ENCODE data around the gene PER1. TPM values are rescaled to one million over a fixed set of nuclear protein-coding genes. Genes with fewer than 3 reads are reported as not detected.

The PER1 gene
- total and polyA plus RNA-seq, 3 experiments from 2014 or later, result 12.1 to 35.8 (median 26.5) TPM

DNA sequence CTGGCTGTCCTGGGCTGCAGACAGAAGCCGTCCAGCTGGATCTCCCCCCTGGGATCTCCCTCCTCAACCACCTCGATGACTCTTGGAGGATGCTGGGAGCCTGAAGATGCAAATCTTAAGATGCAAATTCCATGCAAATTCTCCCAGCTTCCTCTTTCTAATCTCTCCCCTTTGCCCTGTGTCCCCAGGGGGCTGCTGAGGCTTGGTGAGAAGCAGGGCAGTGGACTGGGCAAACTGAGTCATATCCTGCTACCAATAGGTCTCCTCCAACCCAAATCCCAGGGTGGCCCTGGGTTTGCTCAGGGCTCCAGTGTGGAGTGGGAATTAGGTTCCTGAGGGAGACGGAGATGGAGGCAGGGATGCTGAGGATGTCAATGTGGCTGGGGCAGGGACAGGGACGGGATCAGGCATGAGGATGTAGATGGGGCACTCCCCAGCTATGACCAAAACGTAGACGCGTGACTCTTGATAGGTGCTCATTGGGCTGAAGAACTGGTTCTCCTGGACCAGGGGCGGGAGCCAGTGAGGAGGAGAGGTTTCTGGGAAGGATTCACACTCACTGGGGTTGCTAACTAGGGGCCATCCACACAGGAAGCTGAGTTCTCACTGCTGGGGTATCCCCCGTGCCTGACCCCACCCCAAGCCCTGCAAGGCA lies 61.0 kb downstream of the PER1 start:
- Histone ChIP-seq H3K27me3 (ENCODE audit: insufficient read depth, low read length, poor library complexity, severe bottlenecking) (peaks cover 5% of the 10 kb centered on the region), H3K36me3 (ENCODE audit: insufficient read depth, low read length) (no peaks in the 10 kb centered on the region), H3K4me1 (ENCODE audit: insufficient read depth, low read length) (peaks cover 4% of the 10 kb centered on the region), H3K27ac (ENCODE audit: low read depth, low read length) (no peak overlapping the region), H3K4me3 (ENCODE audit: low read length) (no peak overlapping the region), H3K9me3 (ENCODE audit: low read length) (no peaks in the 10 kb centered on the region)
- H3K9me3 Mint-ChIP-seq, result no peaks in the 10 kb centered on the region
- DNase-seq, result no peak
- H3K4me1 Mint-ChIP-seq, result peaks cover 6 to 7% (median 7%) of the 10 kb centered on the region in 3 donors
- POLR2A ChIA-PET, result interaction anchor here (1.3 kb wide), 1 partner anchor 28 kb away, joined by 4 read pairs; no protein-coding TSS in a partner anchor
- peaks cover 25 to 42% of the 10 kb centered on the region in 2 donors for H3K27me3 Mint-ChIP-seq
- no peaks in the 10 kb centered on the region for H3K36me3 Mint-ChIP-seq
- H3K4me3 Mint-ChIP-seq, result no peak overlapping the region
- no peak overlapping the region for H3K27ac Mint-ChIP-seq
- CTCF ChIA-PET, result interaction anchor here (1.0 to 9.6 kb wide), 8 partner anchors 10 to 210 kb away, joined by 3 to 97 read pairs (median 14); partner anchors contain the start of gene ALOXE3

Other genes with a start within 250 kb of the PER1 start
- 1 to 10 TPM; 4.4 to 4.8 TPM for gene RNF227, start 236.1 kb downstream of the PER1 start, total RNA-seq
- gene RNF227, start 236.1 kb downstream of the PER1 start, polyA plus RNA-seq, result 3.3 TPM
- 1 to 10 TPM; 5.6 to 6.7 TPM for gene KCNAB3, start 222.5 kb downstream of the PER1 start, total RNA-seq
- not detected for gene KCNAB3, start 222.5 kb downstream of the PER1 start, polyA plus RNA-seq
- 100 to 1,000 TPM; 158 TPM for gene TRAPPC1, start 220.5 kb downstream of the PER1 start, total RNA-seq
- gene TRAPPC1, start 220.5 kb downstream of the PER1 start, polyA plus RNA-seq, result 272 TPM
- gene CNTROB, start 220.2 kb downstream of the PER1 start, total RNA-seq, result 10 to 100 TPM; 44.3 to 46.8 TPM
- 12.0 TPM for gene CNTROB, start 220.2 kb downstream of the PER1 start, polyA plus RNA-seq
- not detected for gene GUCY2D, start 149.8 kb downstream of the PER1 start, total RNA-seq
- gene GUCY2D, start 149.8 kb downstream of the PER1 start, polyA plus RNA-seq, result 0.22 TPM
- gene ALOX15B, start 113.3 kb downstream of the PER1 start, total RNA-seq, result not detected
- gene ALOX15B, start 113.3 kb downstream of the PER1 start, polyA plus RNA-seq, result not detected
- 1 to 10 TPM; 1.3 to 1.9 TPM for gene ALOX12B, start 64.7 kb downstream of the PER1 start, total RNA-seq
- not detected for gene ALOX12B, start 64.7 kb downstream of the PER1 start, polyA plus RNA-seq
- gene ALOXE3, start 33.9 kb downstream of the PER1 start, total RNA-seq, result not detected
- not detected for gene ALOXE3, start 33.9 kb downstream of the PER1 start, polyA plus RNA-seq
- gene HES7, start 28.3 kb downstream of the PER1 start, total RNA-seq, result 1 to 10 TPM; 1.6 to 1.8 TPM
- not detected for gene HES7, start 28.3 kb downstream of the PER1 start, polyA plus RNA-seq
- gene VAMP2, start 10.5 kb upstream of the PER1 start, total RNA-seq, result 10 to 100 TPM; 38.3 to 41.0 TPM
- gene VAMP2, start 10.5 kb upstream of the PER1 start, polyA plus RNA-seq, result 98.3 TPM
- gene TMEM107, start 24.0 kb upstream of the PER1 start, total RNA-seq, result 10 to 100 TPM; 21.3 to 22.4 TPM
- 50.7 TPM for gene TMEM107, start 24.0 kb upstream of the PER1 start, polyA plus RNA-seq
- 1 to 10 TPM; 8.1 to 8.8 TPM for gene BORCS6, start 37.8 kb upstream of the PER1 start, total RNA-seq
- gene BORCS6, start 37.8 kb upstream of the PER1 start, polyA plus RNA-seq, result 30.0 TPM
- 10 to 100 TPM; 88.1 to 94.4 TPM for gene AURKB, start 58.2 kb upstream of the PER1 start, total RNA-seq
- gene AURKB, start 58.2 kb upstream of the PER1 start, polyA plus RNA-seq, result 0.63 TPM
- 10 to 100 TPM; 69.2 to 70.2 TPM for gene CTC1, start 95.7 kb upstream of the PER1 start, total RNA-seq
- 36.8 TPM for gene CTC1, start 95.7 kb upstream of the PER1 start, polyA plus RNA-seq
- 100 to 1,000 TPM; 167 to 168 TPM for gene PFAS, start 96.9 kb upstream of the PER1 start, total RNA-seq
- gene PFAS, start 96.9 kb upstream of the PER1 start, polyA plus RNA-seq, result 17.7 TPM
- 10 to 100 TPM; 66.2 to 71.1 TPM for gene RANGRF, start 136.3 kb upstream of the PER1 start, total RNA-seq
- gene RANGRF, start 136.3 kb upstream of the PER1 start, polyA plus RNA-seq, result 81.7 TPM
- gene SLC25A35, start 143.0 kb upstream of the PER1 start, total RNA-seq, result 1 to 10 TPM; 2.8 to 3.7 TPM
- 1.7 TPM for gene SLC25A35, start 143.0 kb upstream of the PER1 start, polyA plus RNA-seq
- gene ARHGEF15, start 157.8 kb upstream of the PER1 start, total RNA-seq, result not detected
- not detected for gene ARHGEF15, start 157.8 kb upstream of the PER1 start, polyA plus RNA-seq
- not detected for gene ODF4, start 187.4 kb upstream of the PER1 start, total RNA-seq
- gene ODF4, start 187.4 kb upstream of the PER1 start, polyA plus RNA-seq, result not detected
- gene RPL26, start 230.8 kb upstream of the PER1 start, total RNA-seq, result 1,000 to 10,000 TPM; 2,453 to 2,522 TPM
- gene RPL26, start 230.8 kb upstream of the PER1 start, polyA plus RNA-seq, result 1,507 TPM
- gene RNF222, start 245.4 kb upstream of the PER1 start, total RNA-seq, result not detected
- 0.18 TPM for gene RNF222, start 245.4 kb upstream of the PER1 start, polyA plus RNA-seq

Data from CD8-positive, alpha-beta memory T cell (primary cell).